GM12878 (cell line): ENCODE results near the gene ZDHHC11B. TPM values are rescaled to one million over a fixed set of nuclear protein-coding genes. Genes with fewer than 3 reads are reported as not detected.
A peak's percentile ranks its signal among the peaks of the same experiment; 100 is the strongest.
"Not testable (repeated sequence)": the region's sequence is repeated elsewhere in the genome, so short reads cannot be mapped to it uniquely, and the experiment has no call there.

ENCODE experiments used
- ATAC-seq: fragments of 200-7000 bp; cut with Tn5 transposase; 3 replicates; pipeline ENCODE4 v1.9.1; 2020; ENCODE audit warnings: mild to moderate bottlenecking, moderate library complexity
- BruUV-seq: library from RNA; stranded (reverse); fragments of 400-500 nt; replicated peaks from 2 replicates; lab custom pipeline; 2021; lab: Mats Ljungman, UMichigan
- CTCF ChIA-PET: fragments of 300-600 bp; sonication (Branson Sonifier 250); formaldehyde crosslinking; extraction: SDS; loops from one replicate; lab custom pipeline; 2021; ENCODE audit warnings: inconsistent platforms; lab: Yijun Ruan, JAX
- POLR2A ChIA-PET: fragments of 350-600 bp; formaldehyde crosslinking; extraction: SDS; loops from one replicate; lab custom pipeline; 2021; ENCODE audit warnings: inconsistent platforms; lab: Charles Lee
- RAD21 ChIA-PET: fragments of 300-600 bp; sonication (Branson Sonifier 250); formaldehyde crosslinking; loops from one replicate; lab custom pipeline; 2023; ENCODE audit warnings: antibody characterized with exemption; ENCODE audit not compliant: unreplicated experiment; lab: Charles Lee
- SMC1A ChIA-PET: fragments of 300-600 bp; sonication (Branson Sonifier 250); formaldehyde crosslinking; loops from one replicate; lab custom pipeline; 2023; ENCODE audit not compliant: unreplicated experiment, uncharacterized antibody; lab: Charles Lee
- DNase-seq: peaks from one replicate; pipeline ENCODE4 v3.0.0-alpha.2; 2011; ENCODE audit warnings: low read depth, low spot score
- FAIRE-seq: peaks from 3 replicates; lab custom pipeline; 2011; peaks lifted over from hg19 to GRCh38; lab: Jason Lieb, UNC
- H2AFZ ChIP-seq: 2 replicates; pipeline ENCODE4 v1.6.0; 2011; ENCODE audit warnings: low read depth, low read length, control low read depth; ENCODE audit not compliant: control insufficient read depth
- H3K27ac ChIP-seq: 2 replicates; pipeline ENCODE4 v1.5.1; 2011; ENCODE audit warnings: control low read depth; ENCODE audit not compliant: control insufficient read depth, insufficient read depth
- H3K27me3 ChIP-seq, 2 experiments: replicated peaks in 1 of 2; 2 replicates each; pipeline versions ENCODE4 v1.6.0 to v1.6.1; 2011; ENCODE audit warnings: low read length in 1 of 2; ENCODE audit not compliant: control insufficient read depth in 2 of 2, insufficient read depth in 2 of 2
- H3K36me3 ChIP-seq, 2 experiments: 2 replicates each; pipeline ENCODE4 v1.5.1; 2011; ENCODE audit warnings: low read length in 1 of 2; ENCODE audit not compliant: control insufficient read depth in 2 of 2, insufficient read depth in 2 of 2
- H3K4me1 ChIP-seq: 2 replicates; pipeline ENCODE4 v1.6.1; 2011; ENCODE audit warnings: mild to moderate bottlenecking, low read length, moderate library complexity, mixed read lengths; ENCODE audit not compliant: control insufficient read depth, insufficient read depth
- H3K4me2 ChIP-seq: 2 replicates; pipeline ENCODE4 v1.6.0; 2011; ENCODE audit warnings: control low read depth; ENCODE audit not compliant: control insufficient read depth, insufficient read depth
- H3K4me3 ChIP-seq: fragments of 200-600 bp; sonication (generic); 2 replicates; pipeline ENCODE4 v1.5.1; 2016
- H3K79me2 ChIP-seq: 2 replicates; pipeline ENCODE4 v1.6.0; 2011; ENCODE audit warnings: low read length; ENCODE audit not compliant: control insufficient read depth, insufficient read depth
- H3K9ac ChIP-seq: 2 replicates; pipeline ENCODE4 v1.8.0; 2011; ENCODE audit warnings: low read length, control low read depth, mixed read lengths; ENCODE audit not compliant: control insufficient read depth, insufficient read depth
- H3K9me3 ChIP-seq: replicated peaks from 3 replicates; pipeline ENCODE4 v1.5.1; 2011; ENCODE audit warnings: mild to moderate bottlenecking, low read length; ENCODE audit not compliant: control insufficient read depth, insufficient read depth
- H4K20me1 ChIP-seq: 2 replicates; pipeline ENCODE4 v1.6.0; 2011; ENCODE audit not compliant: control insufficient read depth, insufficient read depth
- WGBS: methylation state at CpG from one replicate; pipeline ENCODE4 v1.1.6; 2016; ENCODE audit warnings: low lambda C conversion rate; ENCODE audit not compliant: insufficient replicate concordance, insufficient coverage; ENCODE audit errors: missing lambda C conversion rate; 5-methylcytosine and 5-hydroxymethylcytosine counted together
- in situ Hi-C: fragments of 300-500 bp; cut with MboI; formaldehyde crosslinking; loops from 9 replicates; pipeline ENCODE4 v1.14.3; 2018; ENCODE audit warnings: mixed read lengths
- intact Hi-C: fragments of 100-400 bp; cut with micrococcal nuclease; formaldehyde crosslinking; loops from one replicate; pipeline ENCODE4 v1.14.2; 2022; ENCODE audit not compliant: unreplicated experiment
- polyA plus RNA-seq, 11 experiments: library from polyadenylated mRNA; depleted of rRNA in 4 of 11; unstranded in 6 of 11; stranded (reverse) in 5 of 11; fragments of >200 nt; fragmentation: Nextera tagmentation in 4 of 11; fragmentation: Illumina TruSeq in 1 of 11; extraction: Ambion mirVana in 4 of 11; extraction: Trizol in 1 of 11; gene quantifications; 1 replicate in 1 of 11; 2 replicates in 10 of 11; pipeline versions ENCODE4 v1.2.1 to v1.2.3, GENCODE V29; 2011 to 2016; ENCODE audit warnings: inconsistent platforms in 2 of 11, missing spikeins in 2 of 11, low read depth in 1 of 11
- total RNA-seq, 4 experiments: library from RNA; depleted of rRNA in 3 of 4; stranded (reverse); fragments of >200 nt in 3 of 4; fragmentation: Illumina TruSeq in 1 of 4; extraction: Trizol in 1 of 4; gene quantifications; 2 replicates each; pipeline versions ENCODE4 v1.2.1 to v1.2.3, GENCODE V29; 2013 to 2021

Gene ZDHHC11B
- total and polyA plus RNA-seq, 10 of the 15 experiments (the other 5 are each of a cell fraction or from before 2014, with no cell fraction given), result 0.01 to 0.10 (median 0.09) TPM; not detected in 7

DNA sequence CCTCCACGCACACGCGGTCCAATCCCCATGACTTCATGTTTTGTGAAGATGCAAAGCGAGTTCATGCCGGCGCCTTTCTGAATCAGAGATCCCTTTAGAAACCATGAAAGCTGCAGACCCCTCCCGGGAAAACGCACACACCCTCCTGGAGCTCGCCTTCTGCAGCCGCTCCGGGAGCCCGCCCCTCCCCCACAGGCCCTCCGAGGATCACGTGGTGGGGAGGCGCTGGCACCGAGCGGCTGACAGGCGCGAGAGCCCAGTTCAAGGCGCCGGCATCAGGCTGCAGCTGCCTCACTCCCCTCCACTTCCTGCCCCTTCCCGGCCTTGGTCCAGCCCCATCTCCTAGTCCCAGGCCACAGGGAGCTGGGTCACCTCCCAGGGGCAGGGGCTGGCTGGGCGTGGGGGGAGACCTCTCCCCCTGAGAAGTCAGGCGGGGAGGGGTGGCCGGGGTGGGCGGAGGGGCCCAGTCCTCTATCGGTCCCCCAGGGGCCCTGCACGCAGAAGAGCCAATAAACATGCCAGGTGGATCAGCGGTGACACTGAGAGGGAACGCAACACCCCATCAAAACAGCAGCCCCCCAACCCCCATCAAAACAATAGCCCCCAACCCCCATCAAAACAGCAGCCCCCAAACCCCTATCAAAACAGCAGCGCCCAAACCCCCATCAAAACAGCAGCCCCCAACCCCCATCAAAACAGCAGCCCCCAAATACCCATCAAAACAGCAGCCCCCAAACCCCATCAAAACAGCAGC lies 1.3 kb downstream of the ZDHHC11B start:
- ATAC-seq (peak; percentile 55), FAIRE-seq (peak; percentile 87)
- H2AFZ ChIP-seq, in situ Hi-C loops, BruUV-seq, RAD21 ChIA-PET, H3K4me3 ChIP-seq, CTCF ChIA-PET, H3K79me2 ChIP-seq, H3K4me1 ChIP-seq, H3K36me3 ChIP-seq, H4K20me1 ChIP-seq, DNase-seq, SMC1A ChIA-PET, H3K9ac ChIP-seq, H3K9me3 ChIP-seq, H3K27me3 ChIP-seq, H3K27ac ChIP-seq, POLR2A ChIA-PET, H3K4me2 ChIP-seq: not testable (repeated sequence)
- 9% methylated on average over 29 of the region's 31 CpGs for WGBS
- intact Hi-C loops, result loop anchor here (5.0 kb wide), 1 partner anchor 91 kb away; the partner anchor contains the start of gene TPPP

DNA sequence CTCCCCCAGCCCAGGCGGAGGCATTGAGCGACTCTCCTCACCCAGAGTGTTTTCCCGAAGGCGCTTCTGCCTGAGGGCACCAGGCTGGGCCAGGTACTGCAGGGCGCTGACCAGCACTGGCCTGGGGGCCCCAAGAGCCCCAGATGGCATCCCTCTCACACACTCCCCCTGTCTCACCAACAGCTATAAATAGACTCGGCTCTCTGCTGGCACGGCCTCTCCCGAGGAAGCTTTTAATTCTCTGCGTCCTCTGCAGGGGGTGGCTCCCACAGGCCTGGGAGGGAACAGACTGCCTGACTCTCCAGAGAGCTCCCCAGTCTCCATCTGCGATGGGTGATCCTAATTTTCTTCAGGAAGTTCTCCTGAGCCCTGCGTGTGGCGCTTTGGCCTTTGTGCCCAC lies 2.2 kb downstream of the ZDHHC11B start:
- intact Hi-C loops, result loop anchor here (5.0 kb wide), 1 partner anchor 90 kb away; the partner anchor contains the start of gene TPPP
- H3K27me3 ChIP-seq, H4K20me1 ChIP-seq, H3K4me2 ChIP-seq, H3K9ac ChIP-seq, H3K27ac ChIP-seq, H2AFZ ChIP-seq, H3K79me2 ChIP-seq, CTCF ChIA-PET, RAD21 ChIA-PET, H3K4me3 ChIP-seq, in situ Hi-C loops, H3K4me1 ChIP-seq, POLR2A ChIA-PET, BruUV-seq, H3K36me3 ChIP-seq, H3K9me3 ChIP-seq, ATAC-seq, DNase-seq, SMC1A ChIA-PET: not testable (repeated sequence)
- WGBS, result no CpG with 5 or more reads among the region's 12 CpGs
- peak; percentile 59 for FAIRE-seq

- H3K27me3 ChIP-seq, SMC1A ChIA-PET, DNase-seq, H3K4me2 ChIP-seq, POLR2A ChIA-PET, H3K9me3 ChIP-seq, H3K4me3 ChIP-seq, RAD21 ChIA-PET, H3K79me2 ChIP-seq, CTCF ChIA-PET, BruUV-seq, FAIRE-seq, ATAC-seq, H3K9ac ChIP-seq, H2AFZ ChIP-seq, H3K36me3 ChIP-seq, H4K20me1 ChIP-seq, H3K27ac ChIP-seq, in situ Hi-C loops, H3K4me1 ChIP-seq: not testable (repeated sequence)
- 58% methylated on average over 17 of the region's 17 CpGs for WGBS
- intact Hi-C loops, result loop anchor here (5.0 kb wide), 1 partner anchor 88 kb away; the partner anchor contains the start of gene TPPP
Observed at GRCh38 chr5:780571-780970, 4.0 kb downstream of the ZDHHC11B start.

DNA sequence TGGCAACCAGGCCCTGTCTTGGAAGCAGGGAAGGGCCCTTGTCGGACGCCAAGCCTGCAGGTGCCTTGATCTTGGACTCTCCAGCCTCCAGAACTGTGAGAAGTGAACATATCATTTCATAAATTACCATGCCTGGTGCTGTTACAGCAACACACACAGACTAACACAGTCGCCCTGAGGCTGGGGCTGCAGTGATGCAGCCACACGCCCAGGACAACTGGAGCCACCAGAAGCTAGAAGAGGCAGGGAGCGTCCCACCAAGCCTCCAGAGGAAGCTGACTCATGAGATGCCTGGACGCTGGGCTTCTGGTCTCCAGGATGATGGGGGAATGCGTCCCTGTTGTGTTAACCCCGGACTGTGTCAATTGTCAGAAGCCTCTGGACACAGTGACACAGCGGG lies 5.6 kb downstream of the ZDHHC11B start:
- H2AFZ ChIP-seq, H3K27me3 ChIP-seq, H3K9me3 ChIP-seq, DNase-seq, FAIRE-seq, H3K27ac ChIP-seq, H3K4me3 ChIP-seq, intact Hi-C loops, POLR2A ChIA-PET, H3K4me2 ChIP-seq, SMC1A ChIA-PET, H3K79me2 ChIP-seq, CTCF ChIA-PET, H3K36me3 ChIP-seq, H3K9ac ChIP-seq, H4K20me1 ChIP-seq, BruUV-seq, RAD21 ChIA-PET, ATAC-seq, H3K4me1 ChIP-seq: not testable (repeated sequence)
- in situ Hi-C loops, result loop anchor here (5.0 kb wide), 1 partner anchor 97 kb away; no protein-coding TSS in a partner anchor
- WGBS, result 20% methylated on average over 9 of the region's 9 CpGs
